Measurements from ENCODE around the gene MYL4. TPM values are rescaled to one million over a fixed set of nuclear protein-coding genes. Genes with fewer than 3 reads are reported as not detected.

Gene MYL4
- total and polyA plus RNA-seq, 2 donors (not counting 3 experiments of a cell fraction or from before 2014, with no cell fraction given), result 2.0 to 2.1 TPM

DNA sequence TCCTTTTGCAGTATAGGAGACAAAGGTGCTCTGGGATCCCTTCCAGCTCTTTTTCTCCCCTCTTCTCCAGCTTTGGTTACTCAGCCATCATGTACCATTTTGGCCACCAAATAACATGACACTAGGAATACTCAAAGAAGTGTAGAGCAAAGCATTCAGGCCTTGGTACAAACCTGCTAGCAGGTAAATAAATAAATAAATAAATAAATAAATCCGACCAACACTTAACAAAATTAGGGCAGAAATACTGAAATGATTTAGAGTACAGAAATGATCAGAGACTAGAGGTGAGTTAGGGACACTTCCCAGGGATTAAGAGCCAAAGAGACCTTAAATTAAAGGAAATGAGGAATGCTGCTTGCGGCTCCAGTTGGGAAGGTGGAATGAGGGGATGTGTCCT, 26.8 kb downstream of the MYL4 start:
- Histone ChIP-seq H3K4me1 (ENCODE audit: control insufficient read depth, extremely low read depth, insufficient read depth, low read length) (peaks cover 19% of the 10 kb centered on the region), H3K4me3 (replicated peaks in 1 of 3; ENCODE audit: insufficient read depth in 1 of 3, low read depth in 1 of 3, low read length in 3 of 3) (no peak overlapping the region), H3K9me3 (replicated peaks; ENCODE audit: control insufficient read depth, insufficient read depth, low read length) (no peaks in the 10 kb centered on the region), H3K79me2 (ENCODE audit: control insufficient read depth, insufficient read depth, low read length) (no peaks in the 10 kb centered on the region), H3K36me3 (ENCODE audit: control insufficient read depth in 2 of 2, extremely low read depth in 1 of 2, insufficient read depth in 2 of 2, low read length in 2 of 2) (no peaks in the 10 kb centered on the region), H3K9ac (replicated peaks; ENCODE audit: extremely low read depth, insufficient read depth, low read length) (no peak overlapping the region), H3K4me2 (ENCODE audit: insufficient read depth, low read length) (no peak overlapping the region), H2AFZ (ENCODE audit: low read depth, low read length) (no peak overlapping the region), H3K27ac (ENCODE audit: insufficient read depth, low read depth, low read length) (no peak overlapping the region), H4K20me1 (replicated peaks; ENCODE audit: control insufficient read depth, extremely low read depth, insufficient read depth, low read length) (no peaks in the 10 kb centered on the region), H3K9me1 (replicated peaks; ENCODE audit: control insufficient read depth, extremely low read depth, insufficient read depth, low read length) (no peaks in the 10 kb centered on the region), H3K27me3 (ENCODE audit: control insufficient read depth in 2 of 2, insufficient read depth in 2 of 2, low read length in 2 of 2) (no peaks in the 10 kb centered on the region)
- TF ChIP-seq, protein P1, sequence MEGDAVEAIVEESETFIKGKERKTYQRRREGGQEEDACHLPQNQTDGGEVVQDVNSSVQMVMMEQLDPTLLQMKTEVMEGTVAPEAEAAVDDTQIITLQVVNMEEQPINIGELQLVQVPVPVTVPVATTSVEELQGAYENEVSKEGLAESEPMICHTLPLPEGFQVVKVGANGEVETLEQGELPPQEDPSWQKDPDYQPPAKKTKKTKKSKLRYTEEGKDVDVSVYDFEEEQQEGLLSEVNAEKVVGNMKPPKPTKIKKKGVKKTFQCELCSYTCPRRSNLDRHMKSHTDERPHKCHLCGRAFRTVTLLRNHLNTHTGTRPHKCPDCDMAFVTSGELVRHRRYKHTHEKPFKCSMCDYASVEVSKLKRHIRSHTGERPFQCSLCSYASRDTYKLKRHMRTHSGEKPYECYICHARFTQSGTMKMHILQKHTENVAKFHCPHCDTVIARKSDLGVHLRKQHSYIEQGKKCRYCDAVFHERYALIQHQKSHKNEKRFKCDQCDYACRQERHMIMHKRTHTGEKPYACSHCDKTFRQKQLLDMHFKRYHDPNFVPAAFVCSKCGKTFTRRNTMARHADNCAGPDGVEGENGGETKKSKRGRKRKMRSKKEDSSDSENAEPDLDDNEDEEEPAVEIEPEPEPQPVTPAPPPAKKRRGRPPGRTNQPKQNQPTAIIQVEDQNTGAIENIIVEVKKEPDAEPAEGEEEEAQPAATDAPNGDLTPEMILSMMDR (IDR thresholded peaks at IDR 0.05; ENCODE audit: extremely low read depth in 1 of 2, insufficient read depth in 1 of 2, low read depth in 1 of 2, low read length in 2 of 2), result no peak
- TF ChIP-seq, protein P2, sequence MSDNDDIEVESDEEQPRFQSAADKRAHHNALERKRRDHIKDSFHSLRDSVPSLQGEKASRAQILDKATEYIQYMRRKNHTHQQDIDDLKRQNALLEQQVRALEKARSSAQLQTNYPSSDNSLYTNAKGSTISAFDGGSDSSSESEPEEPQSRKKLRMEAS (IDR thresholded peaks at IDR 0.05; ENCODE audit: insufficient read depth, insufficient read length), result no peak
- TF ChIP-seq FOS (IDR thresholded peaks at IDR 0.05; ENCODE audit: borderline replicate concordance, insufficient read depth, low read length) (no peak), POLR2AphosphoS5 (IDR thresholded peaks at IDR 0.05; ENCODE audit: insufficient read depth, low read depth, low read length) (no peak), GATA2 (IDR thresholded peaks at IDR 0.05; ENCODE audit: insufficient read depth, insufficient read length, low read depth, low read length) (no peak), MYC (IDR thresholded peaks at IDR 0.05; ENCODE audit: low read depth, low read length) (no peak), EZH2 (IDR thresholded peaks at IDR 0.05; ENCODE audit: borderline replicate concordance, low read depth, low read length, severe bottlenecking) (no peak), JUN (IDR thresholded peaks at IDR 0.05; ENCODE audit: borderline replicate concordance, insufficient read depth, insufficient read length, low read depth) (no peak)
- intact Hi-C loops (cut with micrococcal nuclease) (no loop called here), dilution Hi-C loops (cut with MboI; ENCODE audit: extremely low pct_ligation_motif_present, low sequenced_read_pairs) (no loop called here)
- POLR2A ChIA-PET, result no interaction called here
- no TSS peak for BruUV-seq (replicated peaks)
- CTCF ChIA-PET, result interaction anchor here (2.8 kb wide), 1 partner anchor 80 kb away, joined by 12 read pairs; no protein-coding TSS in a partner anchor
- DNase-seq (ENCODE audit: low read depth, low spot score), result no peak
- FAIRE-seq, result no peak

All from endothelial cell of umbilical vein (primary cell).